Loucy (cell line): Measurements from ENCODE around the gene NPTXR.

Source experiments
- H2AFZ ChIP-seq: fragments of 200-600 bp; sonication (generic); 2 replicates; pipeline ENCODE4 v1.6.0; 2016; ENCODE audit warnings: antibody characterized with exemption, mild to moderate bottlenecking, low read length, moderate library complexity
- H3F3A ChIP-seq: fragments of 200-600 bp; 2 replicates; pipeline ENCODE4 v1.6.0; 2016; ENCODE audit warnings: antibody characterized with exemption, low read depth, mild to moderate bottlenecking
- H3K27me3 ChIP-seq: fragments of 200-600 bp; sonication (generic); 2 replicates; pipeline ENCODE4 v1.6.1; 2014; ENCODE audit warnings: low read length, mild to moderate bottlenecking; ENCODE audit not compliant: insufficient read depth, poor library complexity, severe bottlenecking
- H3K36me3 ChIP-seq: fragments of 200-600 bp; sonication (generic); 2 replicates; pipeline ENCODE4 v1.6.1; 2016; ENCODE audit warnings: low read length; ENCODE audit not compliant: insufficient read depth
- H3K4me1 ChIP-seq: fragments of 200-600 bp; sonication (generic); 2 replicates; pipeline ENCODE4 v1.5.1; 2014; ENCODE audit warnings: low read length, mild to moderate bottlenecking; ENCODE audit not compliant: insufficient read depth, poor library complexity, severe bottlenecking
- H3K4me2 ChIP-seq: fragments of 200-600 bp; sonication (generic); 2 replicates; pipeline ENCODE4 v1.6.0; 2014; ENCODE audit warnings: antibody characterized with exemption, low read length, low read depth, mild to moderate bottlenecking; ENCODE audit not compliant: poor library complexity, severe bottlenecking
- H3K4me3 ChIP-seq: fragments of 200-600 bp; sonication (generic); 2 replicates; pipeline ENCODE4 v1.5.1; 2014; ENCODE audit warnings: low read length, mild to moderate bottlenecking, mixed read lengths; ENCODE audit not compliant: poor library complexity, severe bottlenecking
- H3K79me2 ChIP-seq: fragments of 200-600 bp; sonication (generic); 2 replicates; pipeline ENCODE4 v1.6.1; 2014; ENCODE audit warnings: low read length; ENCODE audit not compliant: insufficient read depth
- H3K9ac ChIP-seq: fragments of 200-600 bp; sonication (generic); 2 replicates; pipeline ENCODE4 v1.6.0; 2014; ENCODE audit warnings: mild to moderate bottlenecking, low read depth, low read length, moderate library complexity; ENCODE audit not compliant: poor library complexity, severe bottlenecking
- H3K9me2 ChIP-seq: fragments of 200-600 bp; sonication (generic); replicated peaks from 2 replicates; pipeline ENCODE4 v1.6.1; 2016; ENCODE audit warnings: low read depth, low read length, mixed read lengths
- H3K9me3 ChIP-seq: fragments of 200-600 bp; sonication (generic); 2 replicates; pipeline ENCODE4 v1.6.1; 2014; ENCODE audit warnings: mild to moderate bottlenecking, antibody characterized with exemption, low read length, low read depth; ENCODE audit not compliant: insufficient read depth
- H4K20me1 ChIP-seq: fragments of 200-600 bp; sonication (generic); 2 replicates; pipeline ENCODE4 v1.6.0; 2014; ENCODE audit warnings: antibody characterized with exemption, low read length, mild to moderate bottlenecking; ENCODE audit not compliant: insufficient read depth, poor library complexity, severe bottlenecking
- EZH2phosphoT487 ChIP-seq: fragments of 200-600 bp; IDR thresholded peaks from 2 replicates; pipeline ENCODE4 v1.6.1; 2018; ENCODE audit warnings: antibody characterized with exemption, mild to moderate bottlenecking, moderate library complexity, borderline replicate concordance
- TF ChIP-seq, protein P1 (sequence below): fragments of 200-600 bp; sonication (generic); conservative IDR thresholded peaks from 2 replicates; pipeline ENCODE4 v1.5.1; 2014; ENCODE audit warnings: mild to moderate bottlenecking, antibody characterized with exemption, low read length

Gene NPTXR

DNA sequence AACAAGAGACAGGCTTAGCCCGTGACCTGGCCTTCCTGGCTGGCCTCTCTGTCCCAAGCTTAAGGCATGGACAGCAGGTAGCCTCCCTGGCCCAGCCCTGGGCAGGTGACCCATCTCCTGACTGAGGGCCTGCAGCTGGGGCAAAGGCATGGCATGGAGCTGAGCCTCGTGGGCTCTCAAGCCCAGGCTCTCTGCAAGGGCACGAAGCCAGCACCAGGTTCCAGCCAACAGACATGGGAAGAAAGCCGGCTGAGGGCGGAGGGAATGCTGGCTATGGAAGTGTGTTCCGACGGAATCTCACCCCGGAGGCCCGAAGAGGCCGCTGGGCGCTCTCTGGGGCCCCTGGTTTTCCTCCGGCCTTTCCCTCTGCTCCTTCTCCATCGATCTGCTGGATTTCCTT is 62.8 kb downstream of the NPTXR start:
- no peaks in the 10 kb centered on the region for H3F3A ChIP-seq
- no peaks in the 10 kb centered on the region for H4K20me1 ChIP-seq
- no peaks in the 10 kb centered on the region for H3K36me3 ChIP-seq
- no peaks in the 10 kb centered on the region for H3K79me2 ChIP-seq
- peaks cover 9% of the 10 kb centered on the region for H3K4me1 ChIP-seq
- no peaks in the 10 kb centered on the region for H3K9me2 ChIP-seq
- H3K9ac ChIP-seq: no peak overlapping the region
- H3K4me2 ChIP-seq: no peak overlapping the region
- no peak overlapping the region for H2AFZ ChIP-seq
- H3K4me3 ChIP-seq: no peak overlapping the region
- H3K9me3 ChIP-seq: no peaks in the 10 kb centered on the region
- no peaks in the 10 kb centered on the region for H3K27me3 ChIP-seq
- TF ChIP-seq, protein P1, sequence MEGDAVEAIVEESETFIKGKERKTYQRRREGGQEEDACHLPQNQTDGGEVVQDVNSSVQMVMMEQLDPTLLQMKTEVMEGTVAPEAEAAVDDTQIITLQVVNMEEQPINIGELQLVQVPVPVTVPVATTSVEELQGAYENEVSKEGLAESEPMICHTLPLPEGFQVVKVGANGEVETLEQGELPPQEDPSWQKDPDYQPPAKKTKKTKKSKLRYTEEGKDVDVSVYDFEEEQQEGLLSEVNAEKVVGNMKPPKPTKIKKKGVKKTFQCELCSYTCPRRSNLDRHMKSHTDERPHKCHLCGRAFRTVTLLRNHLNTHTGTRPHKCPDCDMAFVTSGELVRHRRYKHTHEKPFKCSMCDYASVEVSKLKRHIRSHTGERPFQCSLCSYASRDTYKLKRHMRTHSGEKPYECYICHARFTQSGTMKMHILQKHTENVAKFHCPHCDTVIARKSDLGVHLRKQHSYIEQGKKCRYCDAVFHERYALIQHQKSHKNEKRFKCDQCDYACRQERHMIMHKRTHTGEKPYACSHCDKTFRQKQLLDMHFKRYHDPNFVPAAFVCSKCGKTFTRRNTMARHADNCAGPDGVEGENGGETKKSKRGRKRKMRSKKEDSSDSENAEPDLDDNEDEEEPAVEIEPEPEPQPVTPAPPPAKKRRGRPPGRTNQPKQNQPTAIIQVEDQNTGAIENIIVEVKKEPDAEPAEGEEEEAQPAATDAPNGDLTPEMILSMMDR: no peak
- TF ChIP-seq EZH2phosphoT487: no peak

DNA sequence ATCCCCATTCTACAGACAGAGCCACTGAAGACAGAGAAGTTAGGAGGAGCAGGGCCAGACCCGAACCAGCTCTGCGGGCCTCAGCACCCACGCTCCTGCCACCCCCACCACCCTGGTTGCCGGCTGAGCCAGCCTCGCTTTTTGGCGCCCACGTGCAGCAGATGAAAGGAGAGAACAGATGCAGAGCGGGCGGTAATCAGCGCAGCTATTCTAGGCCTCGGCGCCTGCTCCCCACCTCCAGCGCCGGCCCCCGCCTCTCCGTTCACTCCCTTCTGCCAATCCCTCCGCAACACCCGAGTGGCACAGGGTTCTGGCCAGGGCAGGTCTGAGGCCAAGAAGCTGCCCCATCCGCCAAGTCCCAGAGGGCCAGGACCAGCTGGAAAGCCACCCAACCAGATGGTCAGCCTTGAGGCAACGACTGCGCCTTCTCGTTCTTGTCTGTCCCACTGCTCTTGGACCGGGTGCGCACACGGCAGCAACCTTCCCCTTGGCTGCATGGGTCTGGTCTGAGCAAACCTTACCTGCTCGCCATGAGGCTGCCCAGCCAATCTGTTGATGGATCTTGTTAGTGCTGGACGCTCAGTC is 66.6 kb downstream of the NPTXR start:
- Histone ChIP-seq H3K9me3 (no peaks in the 10 kb centered on the region), H3K27me3 (no peaks in the 10 kb centered on the region), H3K4me2 (no peak overlapping the region), H3K9me2 (no peaks in the 10 kb centered on the region), H4K20me1 (no peaks in the 10 kb centered on the region), H3K9ac (no peak overlapping the region), H3K4me1 (peaks cover 15% of the 10 kb centered on the region), H3K79me2 (no peaks in the 10 kb centered on the region), H3F3A (no peaks in the 10 kb centered on the region), H2AFZ (no peak overlapping the region), H3K4me3 (no peak overlapping the region), H3K36me3 (no peaks in the 10 kb centered on the region)
- TF ChIP-seq, protein P1: no peak
- TF ChIP-seq EZH2phosphoT487: no peak

DNA sequence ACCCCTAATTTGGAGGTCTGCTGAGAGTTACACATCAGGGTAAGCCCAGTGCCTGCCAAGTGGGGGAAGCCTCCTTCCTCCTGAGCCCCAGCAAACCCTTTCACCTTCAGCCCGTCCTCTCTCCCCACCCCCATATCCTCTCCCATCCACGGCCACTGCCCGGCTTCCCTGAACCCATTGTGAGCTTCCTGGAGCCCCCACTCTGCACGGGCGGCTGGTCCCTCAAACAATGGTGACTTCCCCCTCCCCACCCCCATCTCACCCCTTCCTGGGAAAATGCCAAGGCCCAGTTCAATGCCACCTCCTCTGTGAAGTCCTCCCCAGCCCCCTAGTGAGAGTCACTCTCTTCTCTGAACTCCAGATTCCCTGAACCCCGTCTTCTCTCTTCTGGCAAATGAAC is 67.7 kb downstream of the NPTXR start:
- H4K20me1 ChIP-seq: no peaks in the 10 kb centered on the region
- H3K4me1 ChIP-seq: peaks cover 15% of the 10 kb centered on the region
- no peak overlapping the region for H3K9ac ChIP-seq
- H3K27me3 ChIP-seq: no peaks in the 10 kb centered on the region
- no peaks in the 10 kb centered on the region for H3K79me2 ChIP-seq
- no peak for TF ChIP-seq EZH2phosphoT487
- TF ChIP-seq, protein P1: no peak
- no peak overlapping the region for H3K4me2 ChIP-seq
- no peaks in the 10 kb centered on the region for H3F3A ChIP-seq
- H3K4me3 ChIP-seq: no peak overlapping the region
- no peaks in the 10 kb centered on the region for H3K36me3 ChIP-seq
- H2AFZ ChIP-seq: no peak overlapping the region
- no peaks in the 10 kb centered on the region for H3K9me3 ChIP-seq
- no peaks in the 10 kb centered on the region for H3K9me2 ChIP-seq
